Motor neuron (in vitro differentiated cells): ENCODE measurements around the gene ITGB5. TPM values are rescaled to one million over a fixed set of nuclear protein-coding genes. Genes with fewer than 3 reads are reported as not detected.

Experiments used
- ATAC-seq, 8 experiments: fragments of 200-7000 bp; cut with Tn5 transposase; replicated peaks in 6 of 8; 2 replicates each; pipeline ENCODE4 v1.8.0; 2021; ENCODE audit warnings: mild to moderate bottlenecking in 8 of 8, moderate library complexity in 8 of 8
- H3K27ac ChIP-seq, 2 donors: fragments of 250-450 bp; sonication (Bioruptor Pico); 2 replicates each; pipeline ENCODE4 v1.9.0; 2021; ENCODE audit warnings: antibody characterized with exemption in 2 of 2, mild to moderate bottlenecking in 2 of 2, moderate library complexity in 1 of 2
- H3K4me1 ChIP-seq, 2 donors: fragments of 250-450 bp; sonication (Bioruptor Pico); replicated peaks in 1 of 2; 2 replicates each; pipeline ENCODE4 v1.6.1; 2021; ENCODE audit warnings: antibody characterized with exemption in 2 of 2, mild to moderate bottlenecking in 2 of 2, moderate library complexity in 1 of 2
- H3K4me3 ChIP-seq, 5 donors: fragments of 250-450 bp; sonication (Bioruptor Pico); 2 replicates each; pipeline ENCODE4 v1.9.0; 2021; ENCODE audit warnings: antibody characterized with exemption in 5 of 5, mild to moderate bottlenecking in 5 of 5, moderate library complexity in 4 of 5
- WGBS, 10 experiments: fragments of 450-650 bp; shearing (Covaris generic); methylation state at CpG; one replicate each; pipeline ENCODE4 v1.0.0; 2022; 5-methylcytosine and 5-hydroxymethylcytosine counted together
- in situ Hi-C, 9 experiments: fragments of 400-800 bp; cut with MboI; loops; one replicate each; pipeline ENCODE4 v1.15.0; 2021; ENCODE audit warnings: low sequenced_read_pairs in 9 of 9, low pct_unique_long_range_greater_than_20kb in 2 of 9; ENCODE audit not compliant: unreplicated experiment in 9 of 9
- total RNA-seq, 8 experiments: library from RNA; unstranded; fragments of 300-600 nt; gene quantifications; 2 replicates each; pipeline versions ENCODE4 v1.2.3 to v1.2.4, GENCODE V29; 2022

Gene ITGB5
- total RNA-seq, 8 experiments from 2014 or later, result 6.3 to 84.7 (median 14.6) TPM

GRCh38 chr3:124780761-124781475, 106.2 kb downstream of the ITGB5 start:
- H3K4me3 ChIP-seq, result no peak overlapping the region
- in situ Hi-C loops, result no loop called here
- peak; percentile 34 to 76 (median 67) for ATAC-seq
- peak overlapping the region in 1 of 2 donors; percentile 61 for H3K27ac ChIP-seq
- WGBS, 10 experiments, result 0 to 92% (median 62%) methylated on average over 1 to 6 of the region's 15 CpGs; no CpG with 5 or more reads in 5 of the 10 experiments
- H3K4me1 ChIP-seq, result peaks cover 30 to 44% of the 10 kb centered on the region in 2 donors

DNA sequence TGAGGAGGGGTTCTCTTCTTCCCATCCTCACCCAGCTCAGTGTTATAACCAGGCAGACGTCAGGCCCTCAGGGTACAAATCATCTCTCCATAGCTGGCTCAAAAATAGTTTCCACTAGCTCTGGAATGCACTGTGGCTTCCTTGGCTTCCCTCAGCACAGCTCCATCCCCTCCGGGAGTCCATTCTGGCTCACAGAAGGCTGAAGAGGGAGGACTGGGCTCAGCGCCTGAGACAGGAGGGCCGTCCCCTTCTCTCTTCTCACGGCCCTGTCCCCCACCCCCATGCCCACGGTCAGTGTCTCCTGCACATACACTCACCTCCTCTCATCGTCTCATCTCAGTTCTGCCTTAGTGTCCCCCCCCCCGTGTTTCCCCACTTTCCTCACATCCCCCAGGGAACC, 106.8 kb downstream of the ITGB5 start:
- 100% methylated on average over 1 of the region's 8 CpGs; no CpG with 5 or more reads in 9 of the 10 experiments for WGBS, 10 experiments
- ATAC-seq, result peak; percentile 18 to 89 (median 40)
- H3K27ac ChIP-seq, result no peak overlapping the region
- H3K4me1 ChIP-seq, result peaks cover 30 to 44% of the 10 kb centered on the region in 2 donors
- H3K4me3 ChIP-seq, result no peak overlapping the region
- in situ Hi-C loops, result no loop called here

DNA sequence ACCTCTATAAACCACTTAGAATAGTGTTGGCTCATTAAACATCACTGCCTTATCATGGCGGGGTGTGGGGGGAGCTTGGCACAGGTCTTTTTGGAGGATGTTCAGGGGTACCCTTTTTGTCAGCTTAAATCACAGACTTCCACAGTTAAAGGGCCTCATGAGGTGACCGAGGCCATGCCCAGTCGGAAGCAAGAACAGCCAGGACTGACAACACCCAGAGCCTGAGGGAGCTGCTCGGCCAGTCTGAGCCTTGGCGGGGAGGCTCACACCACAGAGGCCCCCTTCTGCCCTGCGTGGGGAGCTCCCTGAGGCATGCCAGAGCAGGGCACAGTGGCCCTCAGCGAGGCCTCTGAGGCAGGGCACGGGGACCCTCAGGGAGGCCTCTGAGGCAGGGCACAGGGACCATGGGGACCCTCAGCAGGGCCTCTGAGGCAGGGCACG, 107.4 kb downstream of the ITGB5 start:
- ATAC-seq, result no peak
- peaks cover 30 to 44% of the 10 kb centered on the region in 2 donors for H3K4me1 ChIP-seq
- no peak overlapping the region for H3K27ac ChIP-seq
- in situ Hi-C loops, result no loop called here
- H3K4me3 ChIP-seq, result no peak overlapping the region
- whole genome bisulfite sequencing, 10 experiments, result 60 to 100% (median 81%) methylated on average over 1 to 4 of the region's 9 CpGs; no CpG with 5 or more reads in 4 of the 10 experiments

DNA sequence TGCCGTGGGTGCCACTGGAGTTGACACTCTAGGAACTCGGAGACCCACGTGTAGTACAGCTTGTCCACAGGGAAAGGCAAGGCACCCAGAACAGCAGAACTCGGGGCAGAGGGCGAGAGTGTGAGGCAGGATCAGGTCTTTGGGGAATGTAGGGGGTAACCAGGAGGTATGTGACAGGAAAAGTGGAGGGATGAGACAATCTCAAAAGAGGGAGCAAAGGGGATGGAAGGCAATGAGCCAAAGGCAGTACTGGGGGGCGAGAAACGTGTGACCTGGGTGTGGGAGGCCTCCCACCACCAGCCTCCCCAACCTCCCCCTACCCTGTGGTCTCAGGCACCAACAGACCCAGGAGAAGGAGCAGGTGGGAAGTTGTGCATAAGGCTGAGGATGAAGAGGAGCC, 108.0 kb downstream of the ITGB5 start:
- in situ Hi-C loops, result no loop called here
- H3K4me3 ChIP-seq, result no peak overlapping the region
- no peak for ATAC-seq
- 87 to 100% (median 94%) methylated on average over 1 to 3 of the region's 7 CpGs; no CpG with 5 or more reads in 7 of the 10 experiments for whole genome bisulfite sequencing, 10 experiments
- no peak overlapping the region for H3K27ac ChIP-seq
- peaks cover 30 to 43% of the 10 kb centered on the region in 2 donors for H3K4me1 ChIP-seq

- H3K27ac ChIP-seq, result peak overlapping the region in 1 of 2 donors; percentile 57
- peaks cover 27 to 41% of the 10 kb centered on the region in 2 donors for H3K4me1 ChIP-seq
- 58 to 100% (median 73%) methylated on average over 1 to 4 of the region's 5 CpGs; no CpG with 5 or more reads in 4 of the 10 experiments for WGBS, 10 experiments
- H3K4me3 ChIP-seq, result no peak overlapping the region
- peak in 5 of 8 experiments; percentile 15 to 57 (median 36) for ATAC-seq
- in situ Hi-C loops, result no loop called here
Measured at GRCh38 chr3:124777762-124778470, 109.2 kb downstream of the ITGB5 start.

DNA sequence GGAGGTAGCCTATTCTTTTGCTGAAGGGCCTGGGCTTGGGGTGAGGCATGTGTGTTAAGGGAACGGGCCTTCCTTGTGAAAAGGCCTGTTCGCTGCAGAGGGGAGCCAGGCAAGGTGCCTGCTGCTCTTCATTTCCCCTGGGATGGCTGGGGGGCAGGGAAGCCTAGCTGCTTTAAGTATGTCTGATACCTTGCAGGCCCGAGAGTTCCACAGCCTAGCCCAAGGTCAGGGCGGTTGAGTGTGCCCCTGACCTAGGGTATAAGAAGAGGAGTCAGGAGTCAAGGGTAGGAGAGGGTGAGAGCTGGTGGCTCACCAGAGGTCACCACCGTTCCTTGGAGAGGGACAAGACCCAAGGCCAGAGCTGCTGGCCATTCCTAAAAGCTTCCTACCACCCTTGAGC, 110.3 kb downstream of the ITGB5 start:
- in situ Hi-C loops, result no loop called here
- WGBS, 10 experiments, result 80 to 100% (median 100%) methylated on average over 1 to 3 of the region's 5 CpGs; no CpG with 5 or more reads in 5 of the 10 experiments
- H3K27ac ChIP-seq, result no peak overlapping the region
- ATAC-seq, result no peak
- no peak overlapping the region for H3K4me3 ChIP-seq
- H3K4me1 ChIP-seq, result peaks cover 37 to 52% of the 10 kb centered on the region in 2 donors

DNA sequence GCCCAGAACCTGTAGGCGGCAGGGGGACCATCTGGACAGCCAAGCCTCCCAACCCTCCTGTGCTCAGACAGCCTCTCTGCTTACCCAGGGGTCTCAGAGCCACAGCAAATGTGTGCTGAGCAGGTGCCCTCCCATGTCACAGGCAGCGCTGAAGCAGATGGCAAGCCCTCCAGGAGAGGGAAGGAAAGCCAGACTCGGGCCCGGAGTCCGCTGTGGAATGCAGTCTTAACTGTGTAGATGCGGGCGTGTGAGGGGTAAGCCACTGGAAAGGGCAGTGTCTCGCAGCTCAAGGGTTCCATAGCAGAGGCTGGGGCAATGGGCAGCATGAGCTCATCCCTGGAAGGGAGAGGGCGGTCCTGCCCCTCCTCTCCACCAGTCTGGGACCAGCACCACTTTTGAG, 111.3 kb downstream of the ITGB5 start:
- WGBS, 10 experiments, result 83 to 100% (median 88%) methylated on average over 1 to 3 of the region's 9 CpGs; no CpG with 5 or more reads in 6 of the 10 experiments
- ATAC-seq, result no peak
- H3K4me1 ChIP-seq, result peaks cover 41 to 54% of the 10 kb centered on the region in 2 donors
- in situ Hi-C loops, result no loop called here
- no peak overlapping the region for H3K4me3 ChIP-seq
- no peak overlapping the region for H3K27ac ChIP-seq

DNA sequence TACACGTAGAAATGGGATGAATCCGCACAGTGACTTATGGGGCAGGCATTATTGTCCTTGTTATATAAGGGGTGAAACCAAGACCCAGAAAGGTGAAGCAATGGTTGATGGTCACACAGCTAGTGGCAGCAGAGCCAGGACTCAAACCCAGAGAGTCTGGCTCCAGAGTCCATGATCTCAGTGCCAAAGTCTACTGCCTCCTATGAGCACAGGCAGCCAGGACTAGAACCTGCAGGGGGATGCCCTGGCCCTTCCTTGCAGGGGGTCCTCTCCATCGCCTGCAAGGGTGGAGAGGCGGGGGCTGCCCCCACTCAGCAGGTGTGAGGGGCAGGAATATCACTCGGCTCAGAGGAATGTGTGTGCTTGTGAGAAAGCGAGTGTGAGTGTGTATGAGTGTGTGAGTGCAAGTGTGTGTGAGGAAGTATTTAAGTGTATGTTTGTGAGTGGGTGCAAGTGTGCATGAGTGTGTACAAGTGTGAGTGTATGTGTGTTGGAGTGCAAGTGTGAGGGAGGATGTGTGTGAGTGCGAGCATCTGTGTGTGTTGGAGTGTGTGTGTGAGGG, 112.2 kb downstream of the ITGB5 start:
- H3K4me3 ChIP-seq, result no peak overlapping the region
- in situ Hi-C loops, result loop anchor here in 1 of 9 experiments (25.0 kb wide), 1 partner anchor 662 kb away; no protein-coding TSS in a partner anchor
- no peak overlapping the region for H3K27ac ChIP-seq
- no peak for ATAC-seq
- peaks cover 43 to 53% of the 10 kb centered on the region in 2 donors for H3K4me1 ChIP-seq
- WGBS, 10 experiments, result 77 to 100% (median 100%) methylated on average over 1 to 4 of the region's 7 CpGs; no CpG with 5 or more reads in 2 of the 10 experiments

GRCh38 chr3:124774327-124774718, 112.8 kb downstream of the ITGB5 start:
- ATAC-seq, result peak in 2 of 8 experiments; percentile 3 to 31
- no peak overlapping the region for H3K4me3 ChIP-seq
- no peak overlapping the region for H3K27ac ChIP-seq
- peaks cover 43 to 50% of the 10 kb centered on the region in 2 donors for H3K4me1 ChIP-seq
- in situ Hi-C loops, result loop anchor here in 1 of 9 experiments (25.0 kb wide), 1 partner anchor 663 kb away; no protein-coding TSS in a partner anchor
- WGBS, 10 experiments, result 20 to 82% (median 51%) methylated on average over 1 to 6 of the region's 6 CpGs; no CpG with 5 or more reads in 6 of the 10 experiments

DNA sequence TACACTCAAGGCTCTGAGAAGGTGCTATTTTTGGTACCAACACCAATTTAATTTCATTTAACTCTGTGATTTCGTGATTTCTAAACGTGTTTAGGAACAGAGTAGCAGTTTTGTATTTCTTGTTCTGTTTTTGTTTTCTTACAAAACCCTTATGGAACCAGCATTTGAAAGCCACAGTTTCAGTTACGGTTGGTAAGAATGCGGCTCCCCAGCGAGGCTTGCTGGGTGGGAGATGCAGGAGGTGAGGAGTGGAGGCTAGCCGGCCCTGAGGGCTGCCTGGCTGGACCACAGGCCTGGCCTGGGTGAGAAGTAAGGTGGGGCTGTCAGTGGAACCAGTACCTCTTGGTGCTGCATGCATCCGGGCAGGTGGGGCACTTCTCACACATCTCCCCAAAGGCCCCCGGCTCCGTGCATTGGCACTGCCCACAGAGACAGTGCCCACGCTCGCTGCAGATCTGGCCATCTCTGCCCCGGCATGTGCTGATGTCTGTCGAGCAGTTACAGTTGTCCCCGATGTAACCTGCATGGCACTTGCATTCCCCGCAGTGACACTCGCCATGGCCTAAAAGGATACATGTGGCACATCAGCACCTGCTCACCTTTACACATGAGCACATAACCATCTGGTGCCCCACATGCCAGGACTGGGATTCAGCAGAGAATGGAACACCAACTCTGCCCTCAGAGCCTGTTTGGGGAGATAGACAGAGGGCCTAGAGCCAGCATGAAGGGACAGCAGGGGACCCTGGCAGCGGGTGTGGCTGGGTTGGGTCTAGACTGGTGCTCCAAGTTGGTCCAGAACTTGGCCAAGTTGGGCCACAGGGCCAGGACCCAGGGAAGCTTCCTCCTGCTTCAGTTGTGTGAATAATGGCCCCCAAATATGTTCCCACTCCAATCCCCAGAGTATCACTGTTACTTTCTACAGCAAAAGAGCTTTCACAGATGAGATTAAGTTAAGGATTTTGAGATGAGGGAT, 113.5 kb downstream of the ITGB5 start:
- H3K4me3 ChIP-seq, result no peak overlapping the region
- H3K27ac ChIP-seq, result peak overlapping the region; percentile 43 to 72
- WGBS, 10 experiments, result 73 to 97% (median 92%) methylated on average over 2 to 12 of the region's 17 CpGs; no CpG with 5 or more reads in 3 of the 10 experiments
- in situ Hi-C loops, result loop anchor here in 1 of 9 experiments (25.0 kb wide), 1 partner anchor 664 kb away; no protein-coding TSS in a partner anchor
- ATAC-seq, result no peak
- H3K4me1 ChIP-seq, result peaks cover 43 to 47% of the 10 kb centered on the region in 2 donors

GRCh38 chr3:124772081-124772831, 114.9 kb downstream of the ITGB5 start:
- 0 to 67% (median 27%) methylated on average over 1 to 11 of the region's 17 CpGs for WGBS, 10 experiments
- ATAC-seq, result peak; percentile 24 to 87 (median 83)
- peaks cover 31 to 33% of the 10 kb centered on the region in 2 donors for H3K4me1 ChIP-seq
- H3K4me3 ChIP-seq, result peak overlapping the region in 1 of 5 donors; percentile 9
- in situ Hi-C loops, result loop anchor here in 1 of 9 experiments (25.0 kb wide), 1 partner anchor 665 kb away; no protein-coding TSS in a partner anchor
- peak overlapping the region; percentile 43 to 72 for H3K27ac ChIP-seq
